PFSK-1 (cell line): ENCODE measurements around the gene MRPL55.

ENCODE experiments used
- POLR2AphosphoS5 ChIP-seq: IDR thresholded peaks from 2 replicates; pipeline ENCODE4 v1.6.1; 2012; ENCODE audit warnings: low read depth, mild to moderate bottlenecking, control low read depth, low read length, moderate library complexity
- REST ChIP-seq, 2 experiments: IDR thresholded peaks; 2 replicates each; pipeline versions ENCODE4 v1.6.1 to v1.8.0; 2011 to 2012; ENCODE audit warnings: low read depth in 2 of 2, low read length in 2 of 2, control low read depth in 1 of 2, inconsistent platforms in 1 of 2, mild to moderate bottlenecking in 1 of 2, moderate library complexity in 1 of 2; ENCODE audit not compliant: insufficient read depth in 1 of 2
- SIN3A ChIP-seq: IDR thresholded peaks from 2 replicates; pipeline ENCODE4 v1.6.1; 2012; ENCODE audit warnings: mild to moderate bottlenecking, low read length, moderate library complexity, borderline replicate concordance; ENCODE audit not compliant: insufficient read depth
- TAF1 ChIP-seq: IDR thresholded peaks from 2 replicates; pipeline ENCODE4 v1.6.1; 2012; ENCODE audit warnings: low read length, control low read depth, borderline replicate concordance; ENCODE audit not compliant: insufficient read depth

GRCh38 chr1:228120351-228120750 is 11.3 kb upstream of the MRPL55 start:
- no peak for TF ChIP-seq POLR2AphosphoS5
- no peak for TF ChIP-seq REST (IDR thresholded peaks at IDR 0.05; ENCODE audit: insufficient read depth in 1 of 2, low read depth in 2 of 2, low read length in 2 of 2)
- no peak for TF ChIP-seq SIN3A
- no peak for TF ChIP-seq TAF1
